HepG2 (cell line): ENCODE measurements around the gene WDR35. TPM values are rescaled to one million over a fixed set of nuclear protein-coding genes. Genes with fewer than 3 reads are reported as not detected.

Experiments
- BCL3 ChIP-seq: sonication (generic); formaldehyde crosslinking; IDR thresholded peaks from 2 replicates; pipeline ENCODE4 v1.5.1; 2020; ENCODE audit warnings: mild to moderate bottlenecking, missing genetic modification reagents, moderate library complexity
- BRD4 ChIP-seq: sonication (generic); formaldehyde crosslinking; IDR thresholded peaks from 2 replicates; pipeline ENCODE4 v1.4.0; 2020; ENCODE audit warnings: missing genetic modification reagents
- DMAP1 ChIP-seq: IDR thresholded peaks from 2 replicates; pipeline ENCODE4 v1.6.1; 2016
- HMGXB4 ChIP-seq, 2 experiments: sonication (generic) in 1 of 2; formaldehyde crosslinking in 1 of 2; IDR thresholded peaks; 2 replicates each; pipeline versions ENCODE4 v1.4.0 to v1.6.1; 2018 to 2020; ENCODE audit warnings: missing genetic modification reagents in 2 of 2, borderline replicate concordance in 1 of 2, low read depth in 1 of 2, mild to moderate bottlenecking in 1 of 2, missing biosample characterization in 1 of 2
- HOXA7 ChIP-seq: sonication (generic); formaldehyde crosslinking; IDR thresholded peaks from 2 replicates; pipeline ENCODE4 v1.8.1; 2022; ENCODE audit warnings: mild to moderate bottlenecking, missing genetic modification reagents, moderate library complexity
- HOXD1 ChIP-seq: sonication (generic); formaldehyde crosslinking; IDR thresholded peaks from 2 replicates; pipeline ENCODE4 v1.5.0; 2020; ENCODE audit warnings: missing genetic modification reagents
- KDM3A ChIP-seq: IDR thresholded peaks from 2 replicates; pipeline ENCODE4 v1.6.1; 2018; ENCODE audit warnings: low read depth, missing compliant biosample characterization
- NFATC3 ChIP-seq: sonication (generic); formaldehyde crosslinking; IDR thresholded peaks from 2 replicates; pipeline ENCODE4 v1.5.1; 2020; ENCODE audit warnings: mild to moderate bottlenecking, missing genetic modification reagents
- NR2C2 ChIP-seq: sonication (generic); formaldehyde crosslinking; IDR thresholded peaks from 2 replicates; pipeline ENCODE4 v1.4.0; 2020; ENCODE audit warnings: missing genetic modification reagents, mild to moderate bottlenecking, moderate library complexity, borderline replicate concordance
- SRY ChIP-seq: sonication (generic); formaldehyde crosslinking; IDR thresholded peaks from 2 replicates; pipeline ENCODE4 v1.8.0; 2022; ENCODE audit warnings: mild to moderate bottlenecking, missing genetic modification reagents
- TBX3 ChIP-seq: fragments of 450-650 bp; IDR thresholded peaks from 2 replicates; pipeline ENCODE4 v1.6.1; 2017; ENCODE audit warnings: antibody characterized with exemption, mild to moderate bottlenecking, inconsistent platforms, borderline replicate concordance
- ZBTB38 ChIP-seq: sonication (generic); formaldehyde crosslinking; IDR thresholded peaks from 2 replicates; pipeline ENCODE4 v1.5.1; 2020; ENCODE audit warnings: mild to moderate bottlenecking, missing genetic modification reagents
- ZMYM3 ChIP-seq: sonication (generic); formaldehyde crosslinking; IDR thresholded peaks from 2 replicates; pipeline ENCODE4 v1.5.1; 2020; ENCODE audit warnings: mild to moderate bottlenecking, missing genetic modification reagents
- ZNF225 ChIP-seq: sonication (generic); formaldehyde crosslinking; IDR thresholded peaks from 2 replicates; pipeline ENCODE4 v1.4.0; 2020; ENCODE audit warnings: mild to moderate bottlenecking, missing genetic modification reagents
- ZNF292 ChIP-seq: sonication (generic); formaldehyde crosslinking; IDR thresholded peaks from 2 replicates; pipeline ENCODE4 v1.8.1; 2022; ENCODE audit warnings: mild to moderate bottlenecking, low read depth, missing genetic modification reagents, borderline replicate concordance
- ZNF503 ChIP-seq: sonication (generic); formaldehyde crosslinking; IDR thresholded peaks from 2 replicates; pipeline ENCODE4 v1.4.0; 2020; ENCODE audit warnings: missing genetic modification reagents
- ZNF569 ChIP-seq: sonication (generic); formaldehyde crosslinking; IDR thresholded peaks from 2 replicates; pipeline ENCODE4 v1.5.0; 2020; ENCODE audit warnings: mild to moderate bottlenecking, missing genetic modification reagents, moderate library complexity, borderline replicate concordance
- ZNF724P ChIP-seq: sonication (generic); formaldehyde crosslinking; IDR thresholded peaks from 2 replicates; pipeline ENCODE4 v1.8.0; 2022; ENCODE audit warnings: missing genetic modification reagents, borderline replicate concordance
- ZSCAN22 ChIP-seq: sonication (generic); formaldehyde crosslinking; IDR thresholded peaks from 2 replicates; pipeline ENCODE4 v1.4.0; 2020; ENCODE audit warnings: mild to moderate bottlenecking, missing genetic modification reagents
- polyA plus RNA-seq, 8 experiments: library from polyadenylated mRNA; depleted of rRNA in 3 of 8; stranded (reverse) in 7 of 8; unstranded in 1 of 8; fragments of >200 nt; fragmentation: Illumina TruSeq in 4 of 8; extraction: Trizol in 4 of 8; gene quantifications; 2 replicates each; pipeline versions ENCODE4 v1.2.1 to v1.2.3, GENCODE V29; 2011 to 2016; ENCODE audit warnings: low read depth in 4 of 8, missing spikeins in 1 of 8, mixed read lengths in 1 of 8; ENCODE audit not compliant: insufficient read depth in 1 of 8
- total RNA-seq, 5 experiments: library from RNA; depleted of rRNA; stranded (reverse); fragments of >200 nt; fragmentation: Illumina TruSeq; extraction: Trizol; gene quantifications; 2 replicates each; pipeline ENCODE4 v1.2.3, GENCODE V29; 2016; ENCODE audit warnings: low read depth in 1 of 5
- TF ChIP-seq, protein P1 (sequence below): sonication (generic); formaldehyde crosslinking; IDR thresholded peaks from 2 replicates; pipeline ENCODE4 v1.5.0; 2020; ENCODE audit warnings: missing genetic modification reagents, mild to moderate bottlenecking, borderline replicate concordance
- TF ChIP-seq, protein P2 (sequence below): IDR thresholded peaks from 2 replicates; pipeline ENCODE4 v1.6.1; 2016; ENCODE audit warnings: missing biosample characterization, missing genetic modification reagents, low read depth

Gene WDR35
- total and polyA plus RNA-seq, 2 of the 13 experiments (the other 11 are each of a cell fraction or from before 2014, with no cell fraction given) = 11.1 to 19.6 TPM

GRCh38 chr2:20012282-20013125 is 22.6 kb upstream of the WDR35 start, which contains the start of gene MATN3 (continued):
- TF ChIP-seq, protein P1, sequence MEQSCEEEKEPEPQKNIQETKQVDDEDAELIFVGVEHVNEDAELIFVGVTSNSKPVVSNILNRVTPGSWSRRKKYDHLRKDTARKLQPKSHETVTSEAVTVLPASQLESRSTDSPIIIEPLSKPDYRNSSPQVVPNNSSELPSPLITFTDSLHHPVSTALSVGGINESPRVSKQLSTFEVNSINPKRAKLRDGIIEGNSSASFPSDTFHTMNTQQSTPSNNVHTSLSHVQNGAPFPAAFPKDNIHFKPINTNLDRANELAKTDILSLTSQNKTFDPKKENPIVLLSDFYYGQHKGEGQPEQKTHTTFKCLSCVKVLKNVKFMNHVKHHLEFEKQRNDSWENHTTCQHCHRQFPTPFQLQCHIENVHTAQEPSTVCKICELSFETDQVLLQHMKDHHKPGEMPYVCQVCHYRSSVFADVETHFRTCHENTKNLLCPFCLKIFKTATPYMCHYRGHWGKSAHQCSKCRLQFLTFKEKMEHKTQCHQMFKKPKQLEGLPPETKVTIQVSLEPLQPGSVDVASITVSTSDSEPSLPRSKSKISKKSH (CRISPR knock-in tag) = peak; percentile 82; the same call in 1 of the 2 replicates
- TF ChIP-seq HOXD1 (CRISPR knock-in tag) (no peak), HOXA7 (no peak), ZNF225 (0 out of 2 replicates have a peak, but pooled peaks have one; percentile 42), ZNF569 (no peak), ZBTB38 (CRISPR knock-in tag) (peak; percentile 48; the same call in 1 of the 2 replicates), HMGXB4 (CRISPR knock-in tag; IDR thresholded peaks at IDR 0.05; ENCODE audit: borderline replicate concordance in 1 of 2, low read depth in 1 of 2) (peak; percentile 11 to 30; a peak in 2 of 4 replicates), SRY (CRISPR knock-in tag) (peak; percentile 70; the same call in 1 of the 2 replicates), DMAP1 (CRISPR knock-in tag) (no peak), TBX3 (no peak), BRD4 (CRISPR knock-in tag) (no peak), ZSCAN22 (CRISPR knock-in tag) (no peak), ZNF724P (CRISPR knock-in tag) (no peak), ZNF292 (CRISPR knock-in tag) (no peak; the same call in 1 of the 2 replicates), NR2C2 (CRISPR knock-in tag) (peak; percentile 48; the same call in 1 of the 2 replicates), KDM3A (0 out of 2 replicates have a peak, but pooled peaks have one; percentile 50), BCL3 (CRISPR knock-in tag) (peak; percentile 79), ZNF503 (no peak), ZMYM3 (CRISPR knock-in tag) (peak; percentile 36; the same call in 1 of the 2 replicates), NFATC3 (CRISPR knock-in tag) (no peak)
- TF ChIP-seq, protein P2, sequence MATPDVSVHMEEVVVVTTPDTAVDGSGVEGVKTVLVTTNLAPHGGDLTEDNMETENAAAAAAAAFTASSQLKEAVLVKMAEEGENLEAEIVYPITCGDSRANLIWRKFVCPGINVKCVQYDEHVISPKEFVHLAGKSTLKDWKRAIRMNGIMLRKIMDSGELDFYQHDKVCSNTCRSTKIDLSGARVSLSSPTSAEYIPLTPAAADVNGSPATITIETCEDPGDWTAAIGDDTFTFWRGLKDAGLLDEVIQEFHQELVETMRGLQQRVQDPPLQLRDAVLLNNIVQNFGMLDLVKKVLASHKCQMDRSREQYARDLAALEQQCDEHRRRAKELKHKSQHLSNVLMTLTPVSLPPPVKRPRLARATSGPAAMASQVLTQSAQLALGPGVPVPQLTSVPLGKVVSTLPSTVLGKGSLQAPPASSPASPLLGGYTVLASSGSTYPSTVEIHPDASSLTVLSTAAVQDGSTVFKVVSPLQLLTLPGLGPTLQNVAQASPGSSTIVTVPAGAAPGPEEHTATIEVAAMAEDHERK (CRISPR knock-in tag) = no peak
